Liver (tissue), 9 donors: ENCODE data around the gene CISTR. TPM values are rescaled to one million over a fixed set of nuclear protein-coding genes. Genes with fewer than 3 reads are reported as not detected.

ENCODE experiments used
- DNase-seq: peaks from one replicate; pipeline ENCODE4 v3.0.0-alpha.2; 2017; ENCODE audit warnings: low spot score
- H3K27ac ChIP-seq, 2 donors: one replicate each; pipeline ENCODE4 v1.7.0; 2013; ENCODE audit warnings: inconsistent platforms in 2 of 2, low read length in 2 of 2, control low read depth in 1 of 2, low read depth in 1 of 2, mild to moderate bottlenecking in 1 of 2
- H3K27me3 ChIP-seq, 4 donors: one replicate each; pipeline versions ENCODE4 v1.6.1 to v1.7.0; 2013; ENCODE audit warnings: low read length in 3 of 4, inconsistent platforms in 1 of 4, mild to moderate bottlenecking in 1 of 4, moderate library complexity in 1 of 4; ENCODE audit not compliant: control insufficient read depth in 4 of 4, insufficient read depth in 4 of 4
- H3K36me3 ChIP-seq, 4 donors: one replicate each; pipeline versions ENCODE4 v1.6.1 to v1.7.0; 2013; ENCODE audit warnings: low read length in 3 of 4, mild to moderate bottlenecking in 3 of 4, low read depth in 1 of 4, moderate library complexity in 1 of 4; ENCODE audit not compliant: control insufficient read depth in 4 of 4, insufficient read depth in 3 of 4
- H3K4me1 ChIP-seq, 4 donors: one replicate each; pipeline versions ENCODE4 v1.6.1 to v1.7.0; 2013; ENCODE audit warnings: low read length in 3 of 4, mild to moderate bottlenecking in 3 of 4, moderate library complexity in 1 of 4; ENCODE audit not compliant: control insufficient read depth in 4 of 4, insufficient read depth in 4 of 4
- H3K4me3 ChIP-seq, 3 donors: one replicate each; pipeline versions ENCODE4 v1.6.1 to v1.7.0; 2013; ENCODE audit warnings: low read length in 3 of 3, control low read depth in 1 of 3, low read depth in 1 of 3, mild to moderate bottlenecking in 1 of 3
- H3K9ac ChIP-seq, 2 donors: one replicate each; pipeline ENCODE4 v1.7.0; 2013; ENCODE audit warnings: low read length in 2 of 2, mild to moderate bottlenecking in 2 of 2, moderate library complexity in 2 of 2, control low read depth in 1 of 2, low read depth in 1 of 2
- H3K9me3 ChIP-seq, 4 donors: one replicate each; pipeline versions ENCODE4 v1.6.1 to v1.7.0; 2013; ENCODE audit warnings: low read length in 3 of 4; ENCODE audit not compliant: control insufficient read depth in 4 of 4
- EGR1 ChIP-seq, 2 donors: IDR thresholded peaks; 2 replicates each; pipeline ENCODE4 v1.6.1; 2016 to 2018; ENCODE audit warnings: antibody characterized with exemption in 2 of 2, low read depth in 2 of 2
- FOXA2 ChIP-seq: IDR thresholded peaks from 2 replicates; pipeline ENCODE4 v1.6.1; 2016; ENCODE audit warnings: antibody characterized with exemption
- GABPA ChIP-seq, 2 donors: IDR thresholded peaks in 1 of 2; conservative IDR thresholded peaks in 1 of 2; 2 replicates each; pipeline ENCODE4 v1.6.1; 2016; ENCODE audit warnings: antibody characterized with exemption in 2 of 2, mild to moderate bottlenecking in 1 of 2, moderate library complexity in 1 of 2
- HNF4A ChIP-seq, 2 donors: conservative IDR thresholded peaks; 2 replicates each; pipeline ENCODE4 v1.6.1; 2016; ENCODE audit warnings: antibody characterized with exemption in 2 of 2, mild to moderate bottlenecking in 2 of 2
- HNF4G ChIP-seq: IDR thresholded peaks from 2 replicates; pipeline ENCODE4 v1.6.1; 2016; ENCODE audit warnings: antibody characterized with exemption
- JUND ChIP-seq, 2 donors: IDR thresholded peaks; 2 replicates each; pipeline ENCODE4 v1.6.1; 2016; ENCODE audit warnings: antibody characterized with exemption in 2 of 2
- MAX ChIP-seq: IDR thresholded peaks from 2 replicates; pipeline ENCODE4 v1.6.1; 2016; ENCODE audit warnings: antibody characterized with exemption
- NR2F2 ChIP-seq: IDR thresholded peaks from 2 replicates; pipeline ENCODE4 v1.6.1; 2016; ENCODE audit warnings: antibody characterized with exemption
- RAD21 ChIP-seq, 2 donors: IDR thresholded peaks; 2 replicates each; pipeline ENCODE4 v1.6.1; 2016; ENCODE audit warnings: antibody characterized with exemption in 2 of 2, mild to moderate bottlenecking in 2 of 2
- REST ChIP-seq: IDR thresholded peaks from 2 replicates; pipeline ENCODE4 v1.6.1; 2016; ENCODE audit warnings: antibody characterized with exemption, mild to moderate bottlenecking
- RXRA ChIP-seq, 2 donors: IDR thresholded peaks; 2 replicates each; pipeline ENCODE4 v1.6.1; 2017 to 2018; ENCODE audit warnings: antibody characterized with exemption in 2 of 2, mild to moderate bottlenecking in 1 of 2
- SP1 ChIP-seq: IDR thresholded peaks from 2 replicates; pipeline ENCODE4 v1.6.1; 2018; ENCODE audit warnings: antibody characterized with exemption, mild to moderate bottlenecking
- TAF1 ChIP-seq: conservative IDR thresholded peaks from 2 replicates; pipeline ENCODE4 v1.6.1; 2016; ENCODE audit warnings: antibody characterized with exemption, mild to moderate bottlenecking
- YY1 ChIP-seq: IDR thresholded peaks from 2 replicates; pipeline ENCODE4 v1.6.1; 2016; ENCODE audit warnings: antibody characterized with exemption, mild to moderate bottlenecking
- ZBTB33 ChIP-seq: IDR thresholded peaks from 2 replicates; pipeline ENCODE4 v1.6.1; 2016; ENCODE audit warnings: antibody characterized with exemption
- WGBS: extraction: QIAGEN DNeasy Blood & Tissue Kit; methylation state at CpG from one replicate; pipeline ENCODE4 v1.1.7; 2013; 5-methylcytosine and 5-hydroxymethylcytosine counted together
- polyA plus RNA-seq, 2 donors: library from polyadenylated mRNA; stranded (reverse) in 1 of 2; unstranded in 1 of 2; fragments of 200-250 nt in 1 of 2; fragments of >200 nt in 1 of 2; fragmentation: Nextera tagmentation in 1 of 2; extraction: Ambion mirVana in 1 of 2; gene quantifications; one replicate each; pipeline versions ENCODE4 v1.2.1 to v1.2.3, GENCODE V29; 2013 to 2015
- total RNA-seq, 2 donors: library from RNA; depleted of rRNA; stranded (reverse); fragments of >200 nt; gene quantifications; one replicate each; pipeline ENCODE4 v1.2.3, GENCODE V29; 2014
- TF ChIP-seq, protein P1 (sequence below): fragments of 150-350 bp; IDR thresholded peaks from 2 replicates; pipeline ENCODE4 v1.5.1; 2017; ENCODE audit warnings: improper control_type of control experiment, low read depth, low read length; ENCODE audit not compliant: missing input control
- TF ChIP-seq, protein P2 (sequence below): IDR thresholded peaks from 2 replicates; pipeline ENCODE4 v1.6.1; 2016; ENCODE audit warnings: antibody characterized with exemption
- donor health status: healthy.
- donor health status: healthy.
- donor health status: healthy.
- donor health status: healthy.
- donor health status: healthy.

The CISTR gene
- total and polyA plus RNA-seq, 4 donors = not detected

- TF ChIP-seq REST = no peak
- TF ChIP-seq RXRA (IDR thresholded peaks at IDR 0.05) = no peak
- no peak for TF ChIP-seq NR2F2
Observed at GRCh38 chr12:53729644-53730043, 22.1 kb downstream of the CISTR start (continued).

GRCh38 chr12:53728206-53728605, 23.6 kb downstream of the CISTR start:
- H3K27ac ChIP-seq = no peak overlapping the region
- H3K27me3 ChIP-seq = no peaks in the 10 kb centered on the region
- peaks cover 3 to 17% (median 9%) of the 10 kb centered on the region in 4 donors for H3K4me1 ChIP-seq
- no peaks in the 10 kb centered on the region for H3K9me3 ChIP-seq
- H3K9ac ChIP-seq = no peak overlapping the region
- TF ChIP-seq EGR1 (IDR thresholded peaks at IDR 0.05; ENCODE audit: low read depth in 2 of 2) = no peak
- no peak for TF ChIP-seq HNF4A (conservative IDR thresholded peaks at IDR 0.05)
- no peak for TF ChIP-seq TAF1
- TF ChIP-seq NR2F2 = no peak
- no peak for TF ChIP-seq FOXA2
- peaks cover 0 to 18% (median 13%) of the 10 kb centered on the region in 4 donors for H3K36me3 ChIP-seq
- peak overlapping the region in 2 of 3 donors; percentile 51 to 77 for H3K4me3 ChIP-seq
- 70% methylated on average over 7 of the region's 7 CpGs for WGBS
- DNase-seq = no peak

DNA sequence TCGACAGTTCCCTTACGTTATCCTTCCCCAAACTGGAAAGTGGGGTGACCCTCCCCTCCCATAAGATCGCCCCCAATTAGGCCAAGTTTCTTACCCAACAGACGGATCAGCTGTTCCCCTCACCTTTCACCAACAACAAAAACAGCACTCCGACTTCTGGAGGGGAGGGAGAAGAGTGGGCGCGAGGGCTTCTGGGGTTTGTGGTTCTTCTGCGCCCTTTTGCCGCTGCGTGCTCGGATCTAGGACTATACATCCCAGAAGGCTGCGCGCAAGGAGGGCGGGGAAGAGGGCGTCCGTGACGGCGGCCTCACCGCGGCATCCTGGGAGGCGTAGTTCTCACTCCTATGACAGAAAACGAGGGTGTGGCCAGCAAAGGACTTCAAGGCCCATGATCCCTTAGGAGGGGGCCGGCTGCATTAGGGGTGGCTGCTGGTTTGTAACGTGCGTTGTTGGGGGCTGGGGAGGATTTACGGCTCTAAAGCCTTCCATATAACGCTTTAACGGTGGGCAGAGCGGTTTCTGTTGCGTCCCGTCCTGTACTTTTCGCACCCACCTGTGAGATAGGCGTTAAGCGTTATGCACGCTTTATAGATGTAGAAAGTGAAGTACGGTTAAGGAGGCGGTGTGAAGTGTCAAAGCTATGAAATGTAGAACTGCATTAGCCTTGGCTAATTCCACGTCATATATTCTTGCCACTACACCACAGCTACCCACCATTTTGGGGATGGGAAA, 24.3 kb downstream of the CISTR start, which contains the start of gene CALCOCO1:
CALCOCO1 (minus strand) TSS at position 143 of the 732 bp plus-strand sequence. CDS start 2,210 bp downstream, outside the sequence.
- Histone ChIP-seq H3K9ac (peak within 1 kb of the TSS; percentile 72 to 79), H3K9me3 (no peaks in the 10 kb centered on the region), H3K27me3 (no peaks in the 10 kb centered on the region), H3K4me3 (peak within 1 kb of the TSS; percentile 62 to 80 (median 77)), H3K36me3 (peaks cover 0 to 23% (median 16%) of the 10 kb centered on the region in 4 donors), H3K4me1 (peaks cover 3 to 17% (median 9%) of the 10 kb centered on the region in 4 donors), H3K27ac (peak within 1 kb of the TSS; percentile 56 to 70)
- under 1% methylated on average over 38 of the region's 38 CpGs for WGBS
- DNase-seq = peak; percentile 94
- no peak for TF ChIP-seq ZBTB33
- peak; percentile 91 for TF ChIP-seq YY1
- peak in 1 of 2 donors; percentile 14 for TF ChIP-seq RAD21 (IDR thresholded peaks at IDR 0.05)
- peak; percentile 57 for TF ChIP-seq NR2F2
- TF ChIP-seq FOXA2 = peak; percentile 27
- TF ChIP-seq SP1 = peak; percentile 90
- TF ChIP-seq HNF4G = no peak
- no peak for TF ChIP-seq EGR1 (IDR thresholded peaks at IDR 0.05; ENCODE audit: low read depth in 2 of 2)
- peak in 1 of 2 donors; percentile 75 for TF ChIP-seq GABPA (IDR thresholded peaks at IDR 0.05 in 1 of 2, conservative IDR thresholded peaks at IDR 0.05 in 1 of 2)
- peak; percentile 39 for TF ChIP-seq REST
- TF ChIP-seq, protein P1, sequence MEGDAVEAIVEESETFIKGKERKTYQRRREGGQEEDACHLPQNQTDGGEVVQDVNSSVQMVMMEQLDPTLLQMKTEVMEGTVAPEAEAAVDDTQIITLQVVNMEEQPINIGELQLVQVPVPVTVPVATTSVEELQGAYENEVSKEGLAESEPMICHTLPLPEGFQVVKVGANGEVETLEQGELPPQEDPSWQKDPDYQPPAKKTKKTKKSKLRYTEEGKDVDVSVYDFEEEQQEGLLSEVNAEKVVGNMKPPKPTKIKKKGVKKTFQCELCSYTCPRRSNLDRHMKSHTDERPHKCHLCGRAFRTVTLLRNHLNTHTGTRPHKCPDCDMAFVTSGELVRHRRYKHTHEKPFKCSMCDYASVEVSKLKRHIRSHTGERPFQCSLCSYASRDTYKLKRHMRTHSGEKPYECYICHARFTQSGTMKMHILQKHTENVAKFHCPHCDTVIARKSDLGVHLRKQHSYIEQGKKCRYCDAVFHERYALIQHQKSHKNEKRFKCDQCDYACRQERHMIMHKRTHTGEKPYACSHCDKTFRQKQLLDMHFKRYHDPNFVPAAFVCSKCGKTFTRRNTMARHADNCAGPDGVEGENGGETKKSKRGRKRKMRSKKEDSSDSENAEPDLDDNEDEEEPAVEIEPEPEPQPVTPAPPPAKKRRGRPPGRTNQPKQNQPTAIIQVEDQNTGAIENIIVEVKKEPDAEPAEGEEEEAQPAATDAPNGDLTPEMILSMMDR = no peak
- peak in 1 of 2 donors; percentile 13 for TF ChIP-seq HNF4A (conservative IDR thresholded peaks at IDR 0.05)
- peak; percentile 57 to 61 for TF ChIP-seq RXRA (IDR thresholded peaks at IDR 0.05)
- TF ChIP-seq JUND (IDR thresholded peaks at IDR 0.05) = peak in 1 of 2 donors; percentile 64
- TF ChIP-seq TAF1 = peak; percentile 78
- TF ChIP-seq, protein P2, sequence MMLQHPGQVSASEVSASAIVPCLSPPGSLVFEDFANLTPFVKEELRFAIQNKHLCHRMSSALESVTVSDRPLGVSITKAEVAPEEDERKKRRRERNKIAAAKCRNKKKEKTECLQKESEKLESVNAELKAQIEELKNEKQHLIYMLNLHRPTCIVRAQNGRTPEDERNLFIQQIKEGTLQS = no peak
- peak; percentile 72 for TF ChIP-seq MAX
